KOPT-K1 (cell line): ENCODE data around the gene ARSG.

ENCODE experiments used
- H3K27ac ChIP-seq: fragments of 200-600 bp; sonication (generic); 2 replicates; pipeline ENCODE4 v1.5.1; 2016; ENCODE audit warnings: antibody characterized with exemption, mild to moderate bottlenecking, low read depth, low read length; ENCODE audit not compliant: poor library complexity, severe bottlenecking
- H3K36me3 ChIP-seq: fragments of 200-600 bp; sonication (generic); 2 replicates; pipeline ENCODE4 v1.5.1; 2017; ENCODE audit warnings: antibody characterized with exemption, mild to moderate bottlenecking, low read length, moderate library complexity; ENCODE audit not compliant: insufficient read depth
- H3K9me3 ChIP-seq: fragments of 200-600 bp; sonication (generic); 2 replicates; pipeline ENCODE4 v1.5.1; 2017; ENCODE audit warnings: antibody characterized with exemption, low read length, mild to moderate bottlenecking; ENCODE audit not compliant: insufficient read depth, poor library complexity, severe bottlenecking

ARSG gene

DNA sequence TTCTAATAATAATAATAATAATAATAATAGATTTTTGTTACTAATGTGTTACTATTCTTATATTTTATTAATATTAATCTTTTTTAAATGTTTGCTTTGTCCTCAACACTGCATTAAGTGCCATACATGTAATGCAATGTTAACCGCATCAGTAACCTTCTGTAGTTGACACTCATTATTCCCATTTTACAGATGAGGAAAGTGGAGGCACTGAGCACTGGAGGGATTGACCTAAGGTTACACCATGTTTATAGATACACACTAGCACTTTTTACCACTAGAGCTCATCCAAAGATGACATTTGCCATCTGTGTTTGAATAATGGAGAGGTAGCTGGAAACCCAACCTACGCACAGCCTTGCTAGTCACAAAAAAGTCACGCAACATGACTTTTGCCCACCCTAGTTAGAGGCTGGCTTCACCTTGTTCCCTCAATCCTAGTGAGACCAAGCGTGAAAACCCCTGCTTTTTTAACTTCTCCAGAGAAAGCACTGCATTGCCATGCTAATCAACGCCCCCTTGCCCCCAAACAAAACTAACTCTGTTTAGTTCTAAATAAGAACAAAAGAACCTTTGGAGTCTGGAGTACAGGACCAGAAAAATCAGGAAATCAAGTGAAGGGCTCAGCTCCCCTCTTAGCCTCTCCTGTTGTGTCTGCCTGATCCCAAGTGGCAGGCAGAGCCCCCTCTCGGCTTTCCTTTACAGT is 2.3 kb downstream of the ARSG start:
- Histone ChIP-seq H3K9me3 (peaks cover 3% of the 10 kb centered on the region), H3K27ac (no peak overlapping the region), H3K36me3 (no peaks in the 10 kb centered on the region)

DNA sequence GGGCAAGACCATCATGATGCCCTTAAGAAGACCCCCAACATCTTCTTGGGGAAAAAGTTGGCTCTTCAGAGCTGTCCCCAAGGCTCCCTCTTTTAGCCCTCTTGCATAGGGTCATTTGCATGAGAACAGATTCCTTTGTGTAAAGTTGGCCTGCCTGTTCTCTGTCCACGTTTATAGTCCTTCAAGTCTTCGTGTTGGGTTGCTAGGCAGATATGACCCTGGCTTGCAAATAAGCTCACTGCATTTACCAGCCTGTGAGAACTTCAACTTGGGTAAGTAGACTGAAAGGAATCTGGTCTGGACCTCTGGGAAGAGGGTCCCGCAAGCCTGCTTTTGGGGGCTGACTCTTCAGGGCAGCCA is 2.9 kb downstream of the ARSG start:
- no peak overlapping the region for H3K27ac ChIP-seq
- peaks cover 3% of the 10 kb centered on the region for H3K9me3 ChIP-seq
- no peaks in the 10 kb centered on the region for H3K36me3 ChIP-seq

DNA sequence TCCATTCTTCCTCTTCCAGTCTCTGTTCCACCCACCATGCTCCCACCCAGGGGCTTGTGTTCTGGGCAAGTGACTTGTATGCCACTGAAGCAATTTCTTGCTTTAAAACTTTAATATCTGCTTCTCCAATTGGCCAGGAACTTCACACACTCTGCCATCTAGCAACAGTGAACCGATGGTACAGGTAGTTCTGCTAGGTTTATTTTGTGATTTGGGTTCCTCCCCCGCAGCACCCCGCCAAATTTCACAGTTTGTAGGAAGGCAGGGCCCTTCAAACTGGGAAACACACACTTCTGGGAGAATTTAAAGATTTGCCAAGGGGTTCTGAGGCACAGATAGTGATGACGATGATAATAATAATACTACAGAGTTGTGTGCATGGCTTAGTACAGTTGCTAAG is 3.3 kb downstream of the ARSG start:
- Histone ChIP-seq H3K9me3 (peaks cover 3% of the 10 kb centered on the region), H3K36me3 (no peaks in the 10 kb centered on the region), H3K27ac (no peak overlapping the region)

DNA sequence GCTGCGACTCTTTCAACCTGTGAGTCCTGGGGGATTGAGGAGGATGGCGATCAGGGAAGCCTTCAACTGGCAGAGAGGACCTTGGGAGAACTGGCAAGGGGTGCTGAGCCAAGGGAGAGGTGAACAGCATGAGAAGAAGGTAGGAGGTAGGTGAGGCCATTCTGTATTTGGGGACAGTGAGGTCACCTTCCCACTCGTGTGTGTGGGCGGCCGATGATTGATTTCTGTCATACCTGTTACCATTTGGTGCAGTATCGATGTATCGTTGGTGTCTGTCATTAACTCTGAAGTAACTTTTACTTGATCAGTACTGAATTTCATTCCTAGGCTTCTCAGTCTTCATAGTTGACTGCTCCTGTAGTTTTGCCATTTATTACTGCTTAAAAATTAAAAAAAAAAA is 3.8 kb downstream of the ARSG start:
- Histone ChIP-seq H3K9me3 (peaks cover 3% of the 10 kb centered on the region), H3K36me3 (no peaks in the 10 kb centered on the region), H3K27ac (no peak overlapping the region)

DNA sequence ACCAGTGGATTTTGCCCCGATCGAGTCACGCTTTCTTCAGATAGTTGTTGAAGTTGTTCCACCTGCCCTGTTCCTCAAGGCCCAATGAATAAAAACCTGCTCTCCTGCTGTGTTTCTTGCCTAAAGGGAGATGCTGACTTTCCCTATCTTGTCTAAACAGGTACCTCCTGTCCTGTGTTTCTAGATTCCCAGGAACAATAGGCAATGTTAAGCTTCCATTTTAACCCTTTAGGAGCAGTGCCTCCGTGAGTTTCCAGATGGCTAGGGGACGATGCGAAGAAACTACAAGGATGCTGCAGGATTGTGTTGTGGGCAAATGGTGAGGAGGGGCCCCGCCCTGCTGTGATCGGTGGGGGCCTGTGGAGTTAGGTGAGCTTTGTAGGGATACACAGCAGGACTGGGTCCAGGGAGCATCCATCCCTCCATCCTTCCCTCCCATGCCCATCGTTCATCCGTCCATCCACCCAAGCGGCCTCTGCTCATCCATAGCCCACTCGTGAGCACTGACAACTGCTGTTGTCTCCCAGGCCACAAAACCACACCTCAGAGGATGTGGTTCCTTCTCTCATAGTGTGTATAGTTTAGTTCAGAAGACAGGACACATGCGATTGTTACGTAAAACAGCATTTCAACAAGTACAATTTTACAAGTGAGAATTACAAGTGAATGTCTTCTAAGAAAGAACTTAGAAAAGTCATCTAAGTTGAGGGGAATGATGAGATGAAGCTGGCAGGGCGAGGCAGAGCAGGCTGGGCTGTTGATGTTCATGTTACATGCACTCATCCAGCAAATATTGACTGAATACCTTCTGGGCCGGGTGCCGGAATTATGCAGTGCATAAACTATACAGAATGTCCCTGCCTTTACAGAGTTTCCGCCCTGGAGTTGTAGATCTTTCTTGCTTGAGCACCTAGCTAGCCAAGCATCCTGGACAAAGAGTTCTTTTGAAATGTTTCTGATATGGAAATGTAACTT is 5.2 kb downstream of the ARSG start:
- Histone ChIP-seq H3K9me3 (peaks cover 3% of the 10 kb centered on the region), H3K36me3 (no peaks in the 10 kb centered on the region), H3K27ac (peak overlapping the region; percentile 30)

DNA sequence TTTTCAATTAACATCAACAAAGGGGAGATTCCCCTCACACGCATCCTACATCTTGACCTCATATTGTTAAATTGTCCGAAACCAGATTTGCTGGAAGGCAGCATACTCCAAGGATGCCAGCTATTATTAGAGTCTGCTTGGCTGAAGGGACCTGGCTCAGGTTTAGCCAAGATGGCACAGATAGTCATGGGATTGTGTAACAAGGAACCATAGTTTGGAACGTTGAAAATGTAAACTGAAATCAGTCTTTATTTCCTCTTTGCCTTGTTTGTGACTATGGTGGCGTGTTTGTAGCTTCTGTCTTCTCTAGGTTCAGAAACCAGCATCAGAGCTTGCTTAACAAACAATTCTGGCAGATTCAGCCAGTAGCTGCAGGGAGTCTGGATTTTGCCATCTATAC is 5.9 kb downstream of the ARSG start:
- Histone ChIP-seq H3K36me3 (no peaks in the 10 kb centered on the region), H3K27ac (peak overlapping the region; percentile 30), H3K9me3 (peaks cover 3% of the 10 kb centered on the region)

DNA sequence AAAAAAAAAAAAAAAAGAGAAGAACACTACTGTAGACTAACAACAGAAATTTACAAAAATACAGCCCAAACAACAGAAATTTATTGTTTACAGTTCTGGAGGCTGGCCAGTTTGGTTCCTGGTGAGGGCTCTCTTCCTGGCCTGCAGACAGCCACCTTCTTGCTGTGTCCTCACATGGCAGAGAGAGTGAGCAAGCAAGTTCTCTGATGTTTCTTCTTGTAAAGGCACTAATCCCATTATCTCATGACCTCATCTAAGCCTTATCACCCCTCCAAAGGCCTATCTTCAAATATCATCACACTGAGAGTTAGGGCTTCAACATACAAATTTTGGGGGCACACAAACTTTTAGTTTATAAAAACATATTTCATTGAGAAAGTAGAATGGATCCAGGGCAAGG is 7.3 kb downstream of the ARSG start:
- no peaks in the 10 kb centered on the region for H3K36me3 ChIP-seq
- H3K9me3 ChIP-seq, result peaks cover 3% of the 10 kb centered on the region
- H3K27ac ChIP-seq, result no peak overlapping the region

DNA sequence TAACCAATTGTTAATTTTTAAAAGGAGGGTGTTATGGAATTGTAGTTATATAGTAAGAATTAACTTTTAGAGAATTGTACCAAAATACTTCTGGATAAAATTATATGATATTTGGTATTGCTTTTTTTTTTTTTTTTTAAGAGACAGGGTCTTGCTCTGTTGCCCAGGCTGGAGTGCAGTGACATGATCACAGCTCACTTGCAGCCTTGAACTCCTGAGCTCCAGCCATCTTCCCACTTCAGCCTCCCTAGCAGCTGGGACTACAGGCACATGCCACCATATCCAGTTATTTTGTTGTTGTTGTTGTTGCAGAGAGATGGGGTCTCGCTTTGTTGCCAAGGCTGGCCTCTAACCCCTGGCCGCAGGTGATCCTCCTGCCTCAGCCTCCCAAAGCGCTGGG is 8.5 kb downstream of the ARSG start:
- H3K36me3 ChIP-seq, result no peaks in the 10 kb centered on the region
- no peak overlapping the region for H3K27ac ChIP-seq
- peaks cover 3% of the 10 kb centered on the region for H3K9me3 ChIP-seq

DNA sequence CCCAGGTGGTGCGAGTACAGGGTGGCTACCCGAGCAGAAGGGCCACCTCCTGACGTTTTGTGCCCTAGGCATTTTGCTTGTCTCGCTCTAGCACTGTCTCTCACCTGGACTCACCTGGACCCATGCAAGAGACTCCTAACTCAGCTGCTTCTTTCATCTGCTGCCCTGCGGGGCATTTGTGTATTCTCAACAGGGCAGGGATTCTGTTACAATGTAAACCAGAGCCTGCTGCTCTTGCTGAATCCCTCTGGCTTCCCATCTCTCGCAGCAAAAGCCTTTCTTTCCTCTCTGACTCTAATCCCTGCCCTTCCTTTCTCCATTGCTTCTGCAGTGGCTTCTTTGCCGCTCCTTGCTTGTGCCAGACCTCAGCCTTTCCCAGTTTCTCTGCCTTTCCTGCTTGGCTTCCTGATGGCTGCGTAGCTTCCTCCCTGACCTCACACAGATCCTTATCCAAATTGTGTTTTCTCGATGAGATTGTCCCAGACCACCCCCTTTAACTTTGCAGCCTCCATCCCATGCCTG is 10.2 kb downstream of the ARSG start:
- H3K9me3 ChIP-seq, result peaks cover 3% of the 10 kb centered on the region
- H3K36me3 ChIP-seq, result no peaks in the 10 kb centered on the region
- no peak overlapping the region for H3K27ac ChIP-seq

DNA sequence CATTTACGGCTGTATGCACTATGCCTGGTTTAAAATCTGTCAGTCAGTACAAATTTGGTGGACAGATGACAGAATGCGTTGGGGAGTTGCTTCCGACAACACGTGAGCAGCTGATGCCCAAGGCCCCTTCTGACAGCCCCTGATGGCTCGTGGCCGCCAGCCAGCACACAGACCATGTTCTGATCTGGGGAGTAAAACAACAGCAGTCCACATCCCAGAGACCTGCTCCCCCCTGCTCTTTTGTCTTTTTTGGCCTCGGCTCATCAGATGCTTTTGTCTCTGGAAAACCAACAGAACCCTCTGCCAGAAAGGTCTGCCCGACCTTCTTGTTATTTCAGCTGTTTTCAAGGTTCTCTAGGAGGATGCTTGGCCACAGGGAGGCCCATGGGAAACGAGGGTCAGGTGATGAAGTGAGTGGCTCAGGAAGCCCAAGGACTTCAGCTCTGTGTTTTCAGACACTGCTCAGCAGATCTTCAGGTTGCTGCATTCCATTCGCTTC is 10.8 kb downstream of the ARSG start:
- Histone ChIP-seq H3K36me3 (no peaks in the 10 kb centered on the region), H3K9me3 (peaks cover 3% of the 10 kb centered on the region), H3K27ac (no peak overlapping the region)

DNA sequence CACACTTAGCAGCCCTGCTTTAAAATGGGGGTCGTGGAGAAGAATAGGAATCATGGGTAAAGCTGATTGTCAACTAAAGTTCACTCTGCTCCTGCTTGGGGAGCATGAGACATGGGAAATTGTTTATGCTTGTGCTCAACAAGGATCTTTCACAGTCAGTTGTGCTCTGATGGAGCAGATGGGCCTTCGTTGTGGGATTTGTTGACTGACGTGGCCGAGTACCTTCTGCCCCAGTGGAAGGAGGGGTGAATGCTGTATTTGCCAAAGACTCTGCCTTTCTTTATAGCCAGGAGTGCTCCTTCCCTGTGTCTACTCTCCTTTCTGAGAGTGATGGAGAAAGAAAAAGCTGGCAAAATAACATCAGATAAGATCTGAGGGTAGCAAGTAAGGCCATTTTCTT is 11.4 kb downstream of the ARSG start:
- H3K36me3 ChIP-seq, result 0 out of 2 replicates have a peak, but pooled peaks cover 5% of the 10 kb centered on the region
- peaks cover 3% of the 10 kb centered on the region for H3K9me3 ChIP-seq
- H3K27ac ChIP-seq, result no peak overlapping the region

DNA sequence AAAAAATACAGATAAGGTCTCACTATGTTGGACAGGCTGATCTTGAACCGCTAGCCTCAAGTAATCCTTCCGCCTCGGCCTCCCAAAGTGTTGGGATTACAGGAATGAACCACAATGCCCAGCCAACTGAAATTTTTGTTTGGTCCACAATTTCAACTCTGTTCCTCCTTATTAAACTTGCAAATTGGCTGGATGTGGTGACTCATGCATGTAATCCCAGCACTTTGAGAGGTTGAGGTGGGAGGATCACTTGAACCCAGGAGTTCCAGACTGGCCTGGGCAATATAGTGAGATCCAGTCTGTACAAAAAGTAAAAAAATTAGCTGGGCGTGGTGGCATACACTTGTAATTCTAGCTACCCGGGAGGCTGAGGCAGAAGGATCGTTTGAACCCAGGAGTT is 13.4 kb downstream of the ARSG start:
- Histone ChIP-seq H3K27ac (no peak overlapping the region), H3K36me3 (0 out of 2 replicates have a peak, but pooled peaks cover 6% of the 10 kb centered on the region), H3K9me3 (no peaks in the 10 kb centered on the region)

DNA sequence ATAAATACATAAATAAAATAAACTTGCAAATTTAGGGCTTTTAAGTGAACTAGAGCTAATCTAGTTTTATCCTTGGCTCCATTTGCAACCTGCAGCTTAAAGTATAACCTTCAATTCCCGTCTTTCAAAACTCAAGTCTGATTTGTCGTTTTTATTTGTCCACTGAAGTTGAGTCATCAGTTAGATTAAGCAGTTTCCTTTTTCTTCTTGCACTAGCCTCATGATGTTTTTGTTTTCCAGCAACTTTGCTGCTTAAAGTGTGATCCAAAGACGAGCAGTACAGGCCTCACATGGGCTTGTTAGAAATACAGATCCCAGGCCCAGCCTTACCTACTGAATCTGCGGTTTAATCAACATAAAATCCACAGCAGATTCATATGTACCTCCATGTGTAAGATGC is 13.8 kb downstream of the ARSG start:
- Histone ChIP-seq H3K36me3 (0 out of 2 replicates have a peak, but pooled peaks cover 6% of the 10 kb centered on the region), H3K9me3 (no peaks in the 10 kb centered on the region), H3K27ac (no peak overlapping the region)

DNA sequence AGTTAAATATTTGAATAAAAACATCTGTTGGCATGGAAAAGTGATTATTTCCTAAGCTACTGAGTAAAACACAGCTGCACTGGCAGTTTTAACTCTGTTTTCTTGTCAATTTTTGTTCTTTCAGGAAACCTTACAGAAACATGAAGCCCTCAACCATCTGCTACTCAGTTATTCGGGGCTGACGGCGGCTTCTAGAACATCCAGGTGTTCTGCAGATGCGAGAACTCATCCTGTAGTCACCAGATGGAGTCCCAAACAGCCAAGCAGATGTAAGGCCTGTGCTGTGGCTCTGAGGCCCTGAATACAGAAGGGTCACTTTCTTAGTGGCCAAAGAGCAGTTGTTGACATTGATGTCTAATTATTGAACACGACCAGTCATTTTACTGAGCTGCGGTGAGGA is 15.5 kb downstream of the ARSG start:
- Histone ChIP-seq H3K27ac (no peak overlapping the region), H3K9me3 (no peaks in the 10 kb centered on the region), H3K36me3 (0 out of 2 replicates have a peak, but pooled peaks cover 6% of the 10 kb centered on the region)

DNA sequence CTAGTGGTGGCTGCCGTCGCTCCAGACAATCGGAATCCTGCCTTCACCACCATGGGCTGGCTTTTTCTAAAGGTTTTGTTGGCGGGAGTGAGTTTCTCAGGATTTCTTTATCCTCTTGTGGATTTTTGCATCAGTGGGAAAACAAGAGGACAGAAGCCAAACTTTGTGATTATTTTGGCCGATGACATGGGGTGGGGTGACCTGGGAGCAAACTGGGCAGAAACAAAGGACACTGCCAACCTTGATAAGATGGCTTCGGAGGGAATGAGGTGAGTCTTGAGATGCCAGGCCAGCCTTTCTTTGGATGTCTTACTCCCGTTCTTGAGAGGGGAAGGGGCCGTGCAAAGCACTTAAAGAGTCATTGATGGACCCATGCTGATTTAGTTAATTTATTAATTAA is 16.1 kb downstream of the ARSG start:
- Histone ChIP-seq H3K27ac (no peak overlapping the region), H3K9me3 (no peaks in the 10 kb centered on the region), H3K36me3 (0 out of 2 replicates have a peak, but pooled peaks cover 6% of the 10 kb centered on the region)
